HCT116 (cell line): Measurements from ENCODE around the gene CDH23. TPM values are rescaled to one million over a fixed set of nuclear protein-coding genes. Genes with fewer than 3 reads are reported as not detected.

Experiments used
- ATAC-seq: fragments of 200-7000 bp; cut with Tn5 transposase; 2 replicates; pipeline ENCODE4 v1.9.1; 2020; ENCODE audit warnings: mild to moderate bottlenecking, moderate library complexity
- BruUV-seq: library from RNA; stranded (reverse); fragments of 400-500 nt; replicated peaks from 2 replicates; lab custom pipeline; 2021; lab: Mats Ljungman, UMichigan
- CTCF ChIA-PET: fragments of 300-600 bp; sonication (Branson Sonifier 250); formaldehyde crosslinking; loops from one replicate; lab custom pipeline; 2021; ENCODE audit warnings: antibody characterized with exemption; lab: Charles Lee
- POLR2A ChIA-PET: fragments of 300-600, 350-600 bp; sonication (Branson Sonifier 250); formaldehyde crosslinking; loops from one replicate; lab custom pipeline; 2021; ENCODE audit warnings: antibody characterized with exemption; lab: Charles Lee
- RAD21 ChIA-PET, 2 experiments: fragments of 300-600 bp; sonication (Branson Sonifier 250); formaldehyde crosslinking; loops; one replicate each; lab custom pipeline; 2023; ENCODE audit warnings: low total read pairs in 2 of 2; ENCODE audit not compliant: uncharacterized antibody in 2 of 2, unreplicated experiment in 2 of 2, low non-redundant PET in 1 of 2; lab: Charles Lee
- DNase-seq: peaks from one replicate; pipeline ENCODE4 v3.0.0-alpha.2; 2010; ENCODE audit warnings: low read depth, low spot score
- H2AFZ ChIP-seq: fragments of 200-600 bp; shearing (Covaris generic), sonication (generic); 2 replicates; pipeline ENCODE4 v1.6.1; 2017; ENCODE audit warnings: low read depth, mixed run types, mixed read lengths, antibody characterized with exemption, low read length; ENCODE audit not compliant: poor library complexity, severe bottlenecking
- H3K27ac ChIP-seq: 2 replicates; pipeline ENCODE4 v1.5.1; 2012; ENCODE audit warnings: low read depth, low read length
- H3K27me3 ChIP-seq: fragments of 200-600 bp; sonication (generic); 2 replicates; pipeline ENCODE4 v1.6.1; 2016; ENCODE audit warnings: mixed run types, low read length, mixed read lengths; ENCODE audit not compliant: insufficient read depth
- H3K36me3 ChIP-seq, 2 experiments: fragments of 200-500 bp in 1 of 2; fragments of 200-600 bp in 1 of 2; sonication (Bioruptor generic) in 1 of 2; sonication (generic) in 1 of 2; 2 replicates each; pipeline versions ENCODE4 v1.5.1 to v1.6.1; 2014 to 2016; ENCODE audit warnings: low read length in 2 of 2, inconsistent platforms in 1 of 2, mixed read lengths in 1 of 2, mixed run types in 1 of 2; ENCODE audit not compliant: insufficient read depth in 2 of 2, control insufficient read depth in 1 of 2
- H3K4me1 ChIP-seq, 2 experiments: fragments of 200-600 bp in 1 of 2; sonication (generic) in 1 of 2; 2 replicates each; pipeline versions ENCODE4 v1.5.1 to v1.6.1; 2012 to 2017; ENCODE audit warnings: low read length in 2 of 2, inconsistent platforms in 1 of 2, mild to moderate bottlenecking in 1 of 2, mixed read lengths in 1 of 2, mixed run types in 1 of 2, moderate library complexity in 1 of 2; ENCODE audit not compliant: insufficient read depth in 2 of 2, control insufficient read depth in 1 of 2
- H3K4me2 ChIP-seq: fragments of 200-600 bp; sonication (generic); 2 replicates; pipeline ENCODE4 v1.6.1; 2017; ENCODE audit warnings: mixed run types, low read length, mixed read lengths
- H3K4me3 ChIP-seq, 2 experiments: fragments of 200-600 bp in 1 of 2; sonication (generic) in 1 of 2; replicated peaks in 1 of 2; 2 replicates each; pipeline ENCODE4 v1.5.1; 2011 to 2016; ENCODE audit warnings: low read length in 2 of 2, control low read depth in 1 of 2, low read depth in 1 of 2, mild to moderate bottlenecking in 1 of 2, mixed read lengths in 1 of 2, mixed run types in 1 of 2
- H3K79me2 ChIP-seq: fragments of 200-600 bp; sonication (generic); 2 replicates; pipeline ENCODE4 v1.6.1; 2017; ENCODE audit warnings: mild to moderate bottlenecking, mixed run types, low read length, moderate library complexity, mixed read lengths; ENCODE audit not compliant: insufficient read depth
- H3K9ac ChIP-seq: fragments of 200-600 bp; sonication (generic); 2 replicates; pipeline ENCODE4 v1.6.1; 2016; ENCODE audit warnings: low read length, mixed read lengths
- H3K9me2 ChIP-seq: fragments of 200-600 bp; sonication (generic), shearing (Covaris generic); 2 replicates; pipeline ENCODE4 v1.6.1; 2017; ENCODE audit warnings: mixed run types, mild to moderate bottlenecking, moderate library complexity; ENCODE audit not compliant: insufficient read depth
- H3K9me3 ChIP-seq, 2 experiments: fragments of 200-500 bp in 1 of 2; fragments of 200-600 bp in 1 of 2; sonication (Bioruptor generic) in 1 of 2; sonication (generic) in 1 of 2; 2 replicates each; pipeline ENCODE4 v1.6.1; 2014 to 2017; ENCODE audit warnings: low read length in 2 of 2, mixed read lengths in 2 of 2, inconsistent platforms in 1 of 2, low read depth in 1 of 2, mild to moderate bottlenecking in 1 of 2, mixed run types in 1 of 2, moderate library complexity in 1 of 2; ENCODE audit not compliant: control insufficient read depth in 1 of 2, insufficient read depth in 1 of 2
- H4K20me1 ChIP-seq: fragments of 200-600 bp; sonication (generic), shearing (Covaris generic); 2 replicates; pipeline ENCODE4 v1.6.1; 2017; ENCODE audit warnings: mixed run types, mild to moderate bottlenecking, moderate library complexity; ENCODE audit not compliant: insufficient read depth
- CBX3 ChIP-seq: IDR thresholded peaks from 2 replicates; pipeline ENCODE4 v1.6.1; 2012; ENCODE audit warnings: low read depth
- CEBPB ChIP-seq: IDR thresholded peaks from 2 replicates; pipeline ENCODE4 v1.6.1; 2012; ENCODE audit warnings: low read depth
- ELF1 ChIP-seq: IDR thresholded peaks from 2 replicates; pipeline ENCODE4 v1.6.1; 2012; ENCODE audit warnings: low read depth, borderline replicate concordance
- EZH2 ChIP-seq: fragments of 200-600 bp; sonication (generic); IDR thresholded peaks from 2 replicates; pipeline ENCODE4 v1.6.1; 2017; ENCODE audit warnings: antibody characterized with exemption, mixed run types
- EZH2phosphoT487 ChIP-seq: fragments of 200-600 bp; IDR thresholded peaks from 2 replicates; pipeline ENCODE4 v1.6.1; 2018; ENCODE audit warnings: antibody characterized with exemption, borderline replicate concordance
- FOSL1 ChIP-seq: IDR thresholded peaks from 2 replicates; pipeline ENCODE4 v1.6.1; 2012; ENCODE audit warnings: low read depth
- JUND ChIP-seq: IDR thresholded peaks from 2 replicates; pipeline ENCODE4 v1.6.1; 2012
- POLR2A ChIP-seq: IDR thresholded peaks from 2 replicates; pipeline ENCODE4 v1.7.0; 2011; ENCODE audit warnings: borderline replicate concordance; ENCODE audit not compliant: insufficient read depth, insufficient read length; ENCODE audit errors: extremely low read depth
- TCF7L2 ChIP-seq: IDR thresholded peaks from 2 replicates; pipeline ENCODE4 v1.7.0; 2011; ENCODE audit warnings: borderline replicate concordance, inconsistent platforms; ENCODE audit not compliant: insufficient read depth, insufficient read length; ENCODE audit errors: extremely low read depth
- YY1 ChIP-seq: IDR thresholded peaks from 2 replicates; pipeline ENCODE4 v1.6.1; 2011; ENCODE audit warnings: low read length, low read depth, moderate library complexity, mild to moderate bottlenecking; ENCODE audit not compliant: insufficient replicate concordance; ENCODE audit errors: extremely low read depth
- ZBTB33 ChIP-seq: IDR thresholded peaks from 2 replicates; pipeline ENCODE4 v1.6.1; 2011; ENCODE audit warnings: mild to moderate bottlenecking, low read length, moderate library complexity; ENCODE audit not compliant: insufficient replicate concordance; ENCODE audit errors: extremely low read depth
- ZFX ChIP-seq: fragments of 450-650 bp; IDR thresholded peaks from 2 replicates; pipeline ENCODE4 v1.6.1; 2017
- intact Hi-C: fragments of 100-400 bp; cut with micrococcal nuclease; formaldehyde crosslinking; loops from 2 replicates; pipeline ENCODE4 v1.10.0; 2022
- total RNA-seq: library from RNA; stranded (reverse); gene quantifications from one replicate; pipeline ENCODE4 v1.2.1, GENCODE V29; 2021; ENCODE audit not compliant: unreplicated experiment
- TF ChIP-seq, protein P1 (sequence below): IDR thresholded peaks from 2 replicates; pipeline ENCODE4 v1.6.1; 2012; ENCODE audit warnings: low read depth
- TF ChIP-seq, protein P2 (sequence below): IDR thresholded peaks from 2 replicates; pipeline ENCODE4 v1.6.1; 2012
- TF ChIP-seq, protein P3 (sequence below): IDR thresholded peaks from 2 replicates; pipeline ENCODE4 v1.6.1; 2012
- TF ChIP-seq, protein P4 (sequence below), 3 experiments: fragments of 200-600 bp in 1 of 3; sonication (generic) in 1 of 3; IDR thresholded peaks in 2 of 3; conservative IDR thresholded peaks in 1 of 3; 2 replicates each; pipeline ENCODE4 v1.5.1; 2012 to 2017; ENCODE audit warnings: low read depth in 2 of 3, low read length in 2 of 3, antibody characterized with exemption in 1 of 3, borderline replicate concordance in 1 of 3, control low read depth in 1 of 3, mild to moderate bottlenecking in 1 of 3, mixed read lengths in 1 of 3, mixed run types in 1 of 3, moderate library complexity in 1 of 3; ENCODE audit not compliant: insufficient read depth in 1 of 3

Gene CDH23
- total RNA-seq, 1 experiment from 2014 or later, result not detected

GRCh38 chr10:71480662-71481061, 83.9 kb downstream of the CDH23 start (continued):
- TF ChIP-seq, protein P1, sequence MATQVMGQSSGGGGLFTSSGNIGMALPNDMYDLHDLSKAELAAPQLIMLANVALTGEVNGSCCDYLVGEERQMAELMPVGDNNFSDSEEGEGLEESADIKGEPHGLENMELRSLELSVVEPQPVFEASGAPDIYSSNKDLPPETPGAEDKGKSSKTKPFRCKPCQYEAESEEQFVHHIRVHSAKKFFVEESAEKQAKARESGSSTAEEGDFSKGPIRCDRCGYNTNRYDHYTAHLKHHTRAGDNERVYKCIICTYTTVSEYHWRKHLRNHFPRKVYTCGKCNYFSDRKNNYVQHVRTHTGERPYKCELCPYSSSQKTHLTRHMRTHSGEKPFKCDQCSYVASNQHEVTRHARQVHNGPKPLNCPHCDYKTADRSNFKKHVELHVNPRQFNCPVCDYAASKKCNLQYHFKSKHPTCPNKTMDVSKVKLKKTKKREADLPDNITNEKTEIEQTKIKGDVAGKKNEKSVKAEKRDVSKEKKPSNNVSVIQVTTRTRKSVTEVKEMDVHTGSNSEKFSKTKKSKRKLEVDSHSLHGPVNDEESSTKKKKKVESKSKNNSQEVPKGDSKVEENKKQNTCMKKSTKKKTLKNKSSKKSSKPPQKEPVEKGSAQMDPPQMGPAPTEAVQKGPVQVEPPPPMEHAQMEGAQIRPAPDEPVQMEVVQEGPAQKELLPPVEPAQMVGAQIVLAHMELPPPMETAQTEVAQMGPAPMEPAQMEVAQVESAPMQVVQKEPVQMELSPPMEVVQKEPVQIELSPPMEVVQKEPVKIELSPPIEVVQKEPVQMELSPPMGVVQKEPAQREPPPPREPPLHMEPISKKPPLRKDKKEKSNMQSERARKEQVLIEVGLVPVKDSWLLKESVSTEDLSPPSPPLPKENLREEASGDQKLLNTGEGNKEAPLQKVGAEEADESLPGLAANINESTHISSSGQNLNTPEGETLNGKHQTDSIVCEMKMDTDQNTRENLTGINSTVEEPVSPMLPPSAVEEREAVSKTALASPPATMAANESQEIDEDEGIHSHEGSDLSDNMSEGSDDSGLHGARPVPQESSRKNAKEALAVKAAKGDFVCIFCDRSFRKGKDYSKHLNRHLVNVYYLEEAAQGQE, result no peak

DNA sequence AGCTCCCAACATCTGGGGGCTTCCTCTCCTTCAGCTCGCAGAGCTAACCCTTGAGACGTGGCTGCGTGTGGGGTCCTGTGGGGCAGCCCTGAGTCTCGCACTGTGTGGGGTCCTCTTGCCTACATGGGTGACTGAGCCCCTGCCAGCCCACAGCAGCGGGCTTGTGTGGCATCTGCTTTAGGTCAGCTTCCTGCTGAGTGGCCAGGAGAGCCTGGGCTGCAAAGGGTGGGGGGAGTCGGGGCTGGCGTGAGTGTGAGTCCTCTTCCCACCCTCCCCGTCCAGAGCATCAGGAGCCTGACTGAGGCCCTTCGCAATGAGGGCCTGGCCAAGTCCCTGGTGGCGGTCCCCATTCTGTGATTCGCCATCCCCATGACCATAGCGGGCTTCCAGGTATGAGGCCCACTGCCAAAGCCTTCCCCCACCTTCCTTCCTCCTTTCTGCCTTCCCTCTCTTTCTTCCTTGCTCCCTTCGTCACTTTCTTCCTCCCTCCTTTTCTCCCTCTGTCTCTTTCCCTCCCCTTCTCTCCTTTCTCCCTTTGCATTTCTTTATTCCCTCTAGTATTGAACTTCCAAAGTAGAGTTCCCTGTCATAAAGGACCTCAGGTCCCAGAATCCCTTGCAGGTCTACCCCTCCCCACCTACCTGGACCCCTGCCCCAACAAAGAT, 85.2 kb downstream of the CDH23 start:
- Histone ChIP-seq H3K79me2 (no peaks in the 10 kb centered on the region), H3K4me1 (no peaks in the 10 kb centered on the region), H2AFZ (no peak overlapping the region), H3K9me3 (no peaks in the 10 kb centered on the region), H4K20me1 (no peaks in the 10 kb centered on the region)
- ChIA-PET RAD21 (no interaction called here), POLR2A (no interaction called here), CTCF (no interaction called here)
- no TSS peak for BruUV-seq
- no peak for ATAC-seq
- TF ChIP-seq YY1 (no peak), EZH2 (no peak), ZBTB33 (no peak), FOSL1 (no peak), EZH2phosphoT487 (no peak), ELF1 (no peak), CEBPB (no peak), ZFX (no peak), JUND (no peak), POLR2A (no peak), TCF7L2 (no peak), CBX3 (no peak)
- TF ChIP-seq, protein P2, sequence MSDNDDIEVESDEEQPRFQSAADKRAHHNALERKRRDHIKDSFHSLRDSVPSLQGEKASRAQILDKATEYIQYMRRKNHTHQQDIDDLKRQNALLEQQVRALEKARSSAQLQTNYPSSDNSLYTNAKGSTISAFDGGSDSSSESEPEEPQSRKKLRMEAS, result no peak
- TF ChIP-seq, protein P3, sequence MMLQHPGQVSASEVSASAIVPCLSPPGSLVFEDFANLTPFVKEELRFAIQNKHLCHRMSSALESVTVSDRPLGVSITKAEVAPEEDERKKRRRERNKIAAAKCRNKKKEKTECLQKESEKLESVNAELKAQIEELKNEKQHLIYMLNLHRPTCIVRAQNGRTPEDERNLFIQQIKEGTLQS, result no peak
- TF ChIP-seq, protein P4, sequence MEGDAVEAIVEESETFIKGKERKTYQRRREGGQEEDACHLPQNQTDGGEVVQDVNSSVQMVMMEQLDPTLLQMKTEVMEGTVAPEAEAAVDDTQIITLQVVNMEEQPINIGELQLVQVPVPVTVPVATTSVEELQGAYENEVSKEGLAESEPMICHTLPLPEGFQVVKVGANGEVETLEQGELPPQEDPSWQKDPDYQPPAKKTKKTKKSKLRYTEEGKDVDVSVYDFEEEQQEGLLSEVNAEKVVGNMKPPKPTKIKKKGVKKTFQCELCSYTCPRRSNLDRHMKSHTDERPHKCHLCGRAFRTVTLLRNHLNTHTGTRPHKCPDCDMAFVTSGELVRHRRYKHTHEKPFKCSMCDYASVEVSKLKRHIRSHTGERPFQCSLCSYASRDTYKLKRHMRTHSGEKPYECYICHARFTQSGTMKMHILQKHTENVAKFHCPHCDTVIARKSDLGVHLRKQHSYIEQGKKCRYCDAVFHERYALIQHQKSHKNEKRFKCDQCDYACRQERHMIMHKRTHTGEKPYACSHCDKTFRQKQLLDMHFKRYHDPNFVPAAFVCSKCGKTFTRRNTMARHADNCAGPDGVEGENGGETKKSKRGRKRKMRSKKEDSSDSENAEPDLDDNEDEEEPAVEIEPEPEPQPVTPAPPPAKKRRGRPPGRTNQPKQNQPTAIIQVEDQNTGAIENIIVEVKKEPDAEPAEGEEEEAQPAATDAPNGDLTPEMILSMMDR (IDR thresholded peaks at IDR 0.05 in 2 of 3, conservative IDR thresholded peaks at IDR 0.05 in 1 of 3; ENCODE audit: borderline replicate concordance in 1 of 3, insufficient read depth in 1 of 3, low read depth in 2 of 3, low read length in 2 of 3), result no peak
- TF ChIP-seq, all 23 proteins: peak for 0
- Histone ChIP-seq H3K4me2 (no peak overlapping the region), H3K4me3 (no peak overlapping the region), H3K36me3 (no peaks in the 10 kb centered on the region), H3K27ac (no peak overlapping the region), H3K27me3 (peaks cover 26% of the 10 kb centered on the region), H3K9me2 (no peaks in the 10 kb centered on the region), H3K9ac (no peak overlapping the region)
- DNase-seq, result no peak
- intact Hi-C loops, result no loop called here
